MM.1S (cell line): Measurements from ENCODE around the gene WEE1.

ENCODE experiments used
- CTCF ChIP-seq: fragments of 300-600 bp; sonication (generic); IDR thresholded peaks from 2 replicates; pipeline ENCODE4 v1.5.1; 2016; ENCODE audit warnings: antibody characterized with exemption, low read length, mixed read lengths
- EZH2 ChIP-seq: fragments of 300-600 bp; sonication (generic); optimal IDR thresholded peaks from 2 replicates; pipeline ENCODE3; 2017; ENCODE audit warnings: low read depth, mild to moderate bottlenecking, antibody characterized with exemption, low read length, mixed read lengths
- EZH2phosphoT487 ChIP-seq: fragments of 300-600 bp; sonication (generic); IDR thresholded peaks from 2 replicates; pipeline ENCODE4 v1.6.1; 2018; ENCODE audit warnings: antibody characterized with exemption, low read length

DNA sequence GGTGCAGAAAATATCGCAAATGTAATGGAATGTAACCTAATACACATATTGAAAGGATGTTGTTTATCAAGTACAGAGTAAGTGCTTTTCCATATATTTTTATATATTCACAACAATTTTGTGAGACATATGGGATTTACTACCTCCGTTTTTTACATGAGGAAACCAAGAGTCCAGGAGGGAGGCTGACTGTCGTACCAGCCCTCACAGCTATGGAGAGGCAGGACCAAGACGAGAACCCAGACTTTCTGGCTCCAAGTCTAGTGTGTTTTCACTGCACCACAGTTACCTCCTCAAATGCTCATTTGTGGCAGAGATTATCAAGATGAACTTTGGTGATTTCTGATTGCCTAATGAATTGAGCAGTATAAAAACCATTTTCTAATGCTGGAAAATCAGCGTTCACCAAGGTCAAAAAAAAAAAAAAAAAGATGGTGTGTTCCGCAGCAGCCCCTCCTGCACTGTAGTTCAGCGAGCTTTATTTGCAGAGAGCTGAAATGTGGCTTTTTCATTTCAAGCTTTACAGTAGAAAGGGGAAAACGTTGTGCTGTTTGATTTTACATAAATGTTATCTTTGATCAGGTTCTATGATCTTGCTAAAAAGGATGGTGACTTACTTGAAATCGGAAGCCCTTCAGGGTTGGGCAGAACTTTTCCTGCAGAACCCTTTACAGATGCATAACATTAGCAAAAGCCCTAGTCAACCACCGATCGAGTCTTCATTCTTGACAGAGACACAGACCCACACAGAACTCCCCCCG is 44.7 kb upstream of the WEE1 start:
- no peak for TF ChIP-seq CTCF
- TF ChIP-seq EZH2: no peak
- TF ChIP-seq EZH2phosphoT487: no peak
